BJ (cell line): ENCODE measurements around the gene ZNF438. TPM values are rescaled to one million over a fixed set of nuclear protein-coding genes. Genes with fewer than 3 reads are reported as not detected.
"Not testable (repeated sequence)": the region's sequence is repeated elsewhere in the genome, so short reads cannot be mapped to it uniquely, and the experiment has no call there.

ENCODE experiments used
- CTCF ChIA-PET: fragments of 350-600 bp; formaldehyde crosslinking; extraction: SDS; loops from one replicate; lab custom pipeline; 2021; ENCODE audit warnings: antibody characterized with exemption, inconsistent platforms; lab: Yijun Ruan, JAX
- POLR2A ChIA-PET: fragments of 300-600 bp; sonication (Branson Sonifier 250); formaldehyde crosslinking; extraction: SDS; loops from one replicate; lab custom pipeline; 2021; ENCODE audit warnings: antibody characterized with exemption; lab: Charles Lee
- DNase-seq: peaks from one replicate; pipeline ENCODE4 v3.0.0-alpha.2; 2011; ENCODE audit warnings: low read depth
- H3K27me3 ChIP-seq: 2 replicates; pipeline ENCODE4 v1.6.0; 2011; ENCODE audit warnings: low read length; ENCODE audit not compliant: control insufficient read depth, insufficient read depth
- H3K36me3 ChIP-seq: 2 replicates; pipeline ENCODE4 v1.5.1; 2011; ENCODE audit warnings: low read length; ENCODE audit not compliant: control insufficient read depth, insufficient read depth
- H3K4me3 ChIP-seq: 2 replicates; pipeline ENCODE4 v1.5.1; 2011; ENCODE audit warnings: low read depth, mild to moderate bottlenecking, control low read depth, low read length
- polyA plus RNA-seq: library from polyadenylated mRNA; depleted of rRNA; stranded (reverse); fragments of >200 nt; gene quantifications from 2 replicates; pipeline ENCODE4 v1.2.3, GENCODE V29; 2011
- TF ChIP-seq, protein P1 (sequence below): IDR thresholded peaks from 2 replicates; pipeline ENCODE4 v1.5.1; 2011; ENCODE audit warnings: low read depth, mild to moderate bottlenecking, control low read depth, inconsistent platforms, low read length, moderate library complexity; ENCODE audit not compliant: insufficient read depth

ZNF438 gene
- polyA plus RNA-seq, 1 experiment, result 3.7 TPM

GRCh38 chr10:31051703-31052102, 20.0 kb upstream of the ZNF438 start:
- Histone ChIP-seq H3K36me3 (no peaks in the 10 kb centered on the region), H3K4me3 (no peak overlapping the region), H3K27me3 (no peaks in the 10 kb centered on the region)
- no peak for DNase-seq
- CTCF ChIA-PET, result interaction anchor here (1.4 kb wide), 1 partner anchor 21 kb away, joined by 3 read pairs; no protein-coding TSS in a partner anchor
- POLR2A ChIA-PET, result no interaction called here
- TF ChIP-seq, protein P1, sequence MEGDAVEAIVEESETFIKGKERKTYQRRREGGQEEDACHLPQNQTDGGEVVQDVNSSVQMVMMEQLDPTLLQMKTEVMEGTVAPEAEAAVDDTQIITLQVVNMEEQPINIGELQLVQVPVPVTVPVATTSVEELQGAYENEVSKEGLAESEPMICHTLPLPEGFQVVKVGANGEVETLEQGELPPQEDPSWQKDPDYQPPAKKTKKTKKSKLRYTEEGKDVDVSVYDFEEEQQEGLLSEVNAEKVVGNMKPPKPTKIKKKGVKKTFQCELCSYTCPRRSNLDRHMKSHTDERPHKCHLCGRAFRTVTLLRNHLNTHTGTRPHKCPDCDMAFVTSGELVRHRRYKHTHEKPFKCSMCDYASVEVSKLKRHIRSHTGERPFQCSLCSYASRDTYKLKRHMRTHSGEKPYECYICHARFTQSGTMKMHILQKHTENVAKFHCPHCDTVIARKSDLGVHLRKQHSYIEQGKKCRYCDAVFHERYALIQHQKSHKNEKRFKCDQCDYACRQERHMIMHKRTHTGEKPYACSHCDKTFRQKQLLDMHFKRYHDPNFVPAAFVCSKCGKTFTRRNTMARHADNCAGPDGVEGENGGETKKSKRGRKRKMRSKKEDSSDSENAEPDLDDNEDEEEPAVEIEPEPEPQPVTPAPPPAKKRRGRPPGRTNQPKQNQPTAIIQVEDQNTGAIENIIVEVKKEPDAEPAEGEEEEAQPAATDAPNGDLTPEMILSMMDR, result no peak

DNA sequence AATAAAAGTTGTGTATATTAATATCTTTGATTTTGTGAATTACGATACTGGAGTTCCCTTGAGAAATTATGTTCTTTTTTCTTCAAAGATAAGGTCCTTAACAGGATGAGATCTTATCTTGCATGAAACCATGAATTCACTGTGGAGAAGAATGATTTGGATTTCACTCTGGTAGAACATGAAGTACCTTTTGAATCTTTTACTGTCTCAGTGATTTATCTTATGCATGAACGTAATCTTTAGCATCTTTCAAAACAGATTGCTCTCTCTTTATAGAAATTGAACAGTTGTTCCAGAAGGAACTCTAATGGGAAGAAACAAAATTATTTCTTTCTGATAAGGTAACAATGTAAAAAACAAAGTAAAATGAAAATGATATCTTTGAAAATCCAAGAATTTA, 11.0 kb upstream of the ZNF438 start:
- POLR2A ChIA-PET, result no interaction called here
- H3K36me3 ChIP-seq, result no peaks in the 10 kb centered on the region
- no peaks in the 10 kb centered on the region for H3K27me3 ChIP-seq
- TF ChIP-seq, protein P1, result no peak
- DNase-seq, result no peak
- CTCF ChIA-PET, result no interaction called here
- no peak overlapping the region for H3K4me3 ChIP-seq

- Histone ChIP-seq H3K27me3 (no peaks in the 10 kb centered on the region), H3K4me3 (no peak overlapping the region), H3K36me3 (no peaks in the 10 kb centered on the region)
- POLR2A ChIA-PET, result no interaction called here
- no peak for DNase-seq
- TF ChIP-seq, protein P1, result no peak
- CTCF ChIA-PET, result no interaction called here
Observed at GRCh38 chr10:31041011-31041410, 9.3 kb upstream of the ZNF438 start.

DNA sequence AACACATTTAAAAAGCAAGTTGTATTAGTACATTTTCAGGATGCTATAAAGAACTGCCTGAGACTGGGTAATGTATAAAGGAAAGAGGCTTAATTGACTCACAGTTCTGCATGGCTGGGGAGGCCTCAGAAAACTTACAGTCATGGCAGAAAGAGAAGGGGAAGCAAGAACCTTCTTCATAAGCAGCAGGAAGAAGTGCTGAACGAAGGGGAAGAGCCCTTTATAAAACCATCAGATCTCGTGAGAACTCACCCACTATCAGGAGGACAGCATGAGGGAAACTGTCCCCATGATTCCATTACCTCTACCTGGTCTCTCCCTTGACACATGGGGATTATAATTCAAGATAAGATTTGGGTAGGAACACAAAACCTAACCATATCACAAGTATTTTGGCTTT, 7.3 kb upstream of the ZNF438 start:
- H3K4me3 ChIP-seq, H3K36me3 ChIP-seq, DNase-seq, H3K27me3 ChIP-seq: not testable (repeated sequence)
- CTCF ChIA-PET, result interaction anchor here (0.6 kb wide), 1 partner anchor 215 kb away, joined by 3 read pairs; no protein-coding TSS in a partner anchor
- POLR2A ChIA-PET, result interaction anchor here (0.6 kb wide), 1 partner anchor 277 kb away, joined by 3 read pairs; no protein-coding TSS in a partner anchor

GRCh38 chr10:31037749-31038148, 6.1 kb upstream of the ZNF438 start:
- H3K4me3 ChIP-seq, result no peak overlapping the region
- TF ChIP-seq, protein P1, result no peak
- DNase-seq, result no peak
- no peaks in the 10 kb centered on the region for H3K27me3 ChIP-seq
- H3K36me3 ChIP-seq, result no peaks in the 10 kb centered on the region
- CTCF ChIA-PET, result no interaction called here
- POLR2A ChIA-PET, result no interaction called here

GRCh38 chr10:31036209-31036608, 4.5 kb upstream of the ZNF438 start:
- ChIA-PET CTCF (no interaction called here), POLR2A (no interaction called here)
- Histone ChIP-seq H3K27me3 (no peaks in the 10 kb centered on the region), H3K36me3 (no peaks in the 10 kb centered on the region), H3K4me3 (no peak overlapping the region)
- DNase-seq, result no peak
- TF ChIP-seq, protein P1, result no peak
